ENCODE data around the gene COBL. TPM values are rescaled to one million over a fixed set of nuclear protein-coding genes. Genes with fewer than 3 reads are reported as not detected.

The COBL gene
- total and polyA plus RNA-seq, 2 donors (not counting 3 experiments of a cell fraction or from before 2014, with no cell fraction given) = 0.11 TPM; not detected in 1

DNA sequence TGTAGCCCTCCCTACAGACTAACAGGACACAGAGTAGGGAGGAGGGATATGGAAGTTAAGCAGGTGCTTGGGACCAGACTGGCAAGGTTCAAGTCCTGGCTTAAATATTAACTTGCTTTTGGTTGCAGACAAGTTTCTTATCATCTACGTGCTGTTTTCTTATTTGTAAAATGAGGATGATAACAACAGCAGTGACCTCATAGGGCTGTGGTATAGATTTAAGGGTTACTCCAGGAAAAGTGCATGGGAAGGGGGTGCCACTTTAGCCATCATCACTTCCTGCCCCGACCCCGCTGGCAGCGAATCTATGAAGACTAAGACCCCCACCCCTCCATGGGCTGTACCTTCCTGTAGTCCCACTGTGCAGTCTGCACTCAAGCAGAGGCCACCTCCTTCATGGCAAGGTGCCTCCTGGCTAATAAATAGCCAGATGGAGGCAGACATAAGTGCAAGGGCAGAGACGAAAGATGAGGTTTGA lies 250.2 kb downstream of the COBL start:
- no peak for DNase-seq (ENCODE audit: low read depth, low spot score)
- Histone ChIP-seq H3K36me3 (ENCODE audit: control insufficient read depth in 2 of 2, extremely low read depth in 1 of 2, insufficient read depth in 2 of 2, low read length in 2 of 2) (no peaks in the 10 kb centered on the region), H3K9ac (replicated peaks; ENCODE audit: extremely low read depth, insufficient read depth, low read length) (no peak overlapping the region), H3K27me3 (ENCODE audit: control insufficient read depth in 2 of 2, insufficient read depth in 2 of 2, low read length in 2 of 2) (peaks cover 0 to 2% of the 10 kb centered on the region in 2 experiments), H2AFZ (ENCODE audit: low read depth, low read length) (no peak overlapping the region), H4K20me1 (replicated peaks; ENCODE audit: control insufficient read depth, extremely low read depth, insufficient read depth, low read length) (no peaks in the 10 kb centered on the region), H3K9me1 (replicated peaks; ENCODE audit: control insufficient read depth, extremely low read depth, insufficient read depth, low read length) (no peaks in the 10 kb centered on the region), H3K4me1 (ENCODE audit: control insufficient read depth, extremely low read depth, insufficient read depth, low read length) (peaks cover 26% of the 10 kb centered on the region), H3K27ac (ENCODE audit: insufficient read depth, low read depth, low read length) (no peak overlapping the region), H3K4me2 (ENCODE audit: insufficient read depth, low read length) (no peak overlapping the region), H3K9me3 (replicated peaks; ENCODE audit: control insufficient read depth, insufficient read depth, low read length) (no peaks in the 10 kb centered on the region), H3K4me3 (replicated peaks in 1 of 3; ENCODE audit: insufficient read depth in 1 of 3, low read depth in 1 of 3, low read length in 3 of 3) (no peak overlapping the region), H3K79me2 (ENCODE audit: control insufficient read depth, insufficient read depth, low read length) (no peaks in the 10 kb centered on the region)
- no TSS peak for BruUV-seq (replicated peaks)
- TF ChIP-seq JUN (IDR thresholded peaks at IDR 0.05; ENCODE audit: borderline replicate concordance, insufficient read depth, insufficient read length, low read depth) (no peak), FOS (IDR thresholded peaks at IDR 0.05; ENCODE audit: borderline replicate concordance, insufficient read depth, low read length) (no peak), EZH2 (IDR thresholded peaks at IDR 0.05; ENCODE audit: borderline replicate concordance, low read depth, low read length, severe bottlenecking) (no peak), GATA2 (IDR thresholded peaks at IDR 0.05; ENCODE audit: insufficient read depth, insufficient read length, low read depth, low read length) (no peak), MAX (IDR thresholded peaks at IDR 0.05; ENCODE audit: insufficient read depth, insufficient read length) (no peak), POLR2A (IDR thresholded peaks at IDR 0.05; ENCODE audit: low read depth, low read length) (no peak), CTCF (IDR thresholded peaks at IDR 0.05; ENCODE audit: extremely low read depth in 1 of 2, insufficient read depth in 1 of 2, low read depth in 1 of 2, low read length in 2 of 2) (no peak), POLR2AphosphoS5 (IDR thresholded peaks at IDR 0.05; ENCODE audit: insufficient read depth, low read depth, low read length) (no peak), MYC (IDR thresholded peaks at IDR 0.05; ENCODE audit: low read depth, low read length) (no peak)
- ChIA-PET CTCF (no interaction called here), POLR2A (no interaction called here)
- dilution Hi-C loops (cut with MboI; ENCODE audit: extremely low pct_ligation_motif_present, low sequenced_read_pairs) = no loop called here
- no peak for FAIRE-seq
- intact Hi-C loops (cut with micrococcal nuclease) = loop anchor here (2.0 to 5.0 kb wide), 3 partner anchors 272 to 619 kb away; no protein-coding TSS in a partner anchor
